Measurements from ENCODE around the gene STMND1. TPM values are rescaled to one million over a fixed set of nuclear protein-coding genes. Genes with fewer than 3 reads are reported as not detected.

Gene STMND1
- total RNA-seq, 1 experiment from 2014 or later, result not detected

DNA sequence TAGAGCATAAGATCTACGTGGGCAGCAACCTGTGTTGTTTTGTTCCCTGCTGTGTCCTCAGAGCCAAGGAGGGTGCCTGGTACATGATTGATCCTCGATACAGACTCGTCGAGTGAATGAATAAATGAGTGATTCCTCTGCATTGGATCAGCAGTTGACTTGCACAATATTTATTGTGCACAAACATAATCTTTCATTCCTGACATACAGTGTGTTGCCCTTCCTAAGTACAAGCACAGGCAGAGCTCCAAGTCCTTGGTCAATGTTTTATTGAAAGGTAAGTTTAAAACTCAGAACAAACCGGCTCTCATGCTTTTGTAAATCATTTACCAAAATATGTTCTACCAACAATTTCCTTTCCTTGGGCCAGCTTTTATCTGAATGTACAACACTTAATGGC is 57.4 kb downstream of the STMND1 start:
- Mint-ChIP-seq H3K27me3 (ENCODE audit: low read depth) (peaks cover 13% of the 10 kb centered on the region), H3K9me3 (peaks cover 0 to 6% of the 10 kb centered on the region in 2 experiments; a peak in 3 of 5 replicates), H3K27ac (no peak overlapping the region), H3K4me1 (no peaks in the 10 kb centered on the region), H3K4me3 (no peak overlapping the region), H3K36me3 (ENCODE audit: insufficient read depth in 1 of 3, low read depth in 3 of 3) (no peaks in the 10 kb centered on the region)
- no peaks in the 10 kb centered on the region for H3K79me1 ChIP-seq (ENCODE audit: insufficient read depth, low read depth, low read length, poor library complexity, severe bottlenecking)
- no peak for DNase-seq
- no peaks in the 10 kb centered on the region for H3K79me2 ChIP-seq (ENCODE audit: insufficient read depth, low read length)
- no peaks in the 10 kb centered on the region for H3K23me2 ChIP-seq (ENCODE audit: insufficient read length, low read depth, low read length, poor library complexity, severe bottlenecking)
- no peak overlapping the region for H3K14ac ChIP-seq (ENCODE audit: insufficient read depth, low read length)
- no peak overlapping the region for H4K8ac ChIP-seq (replicated peaks; ENCODE audit: insufficient read length, low read depth, low read length)
- no peak overlapping the region for H3T11ph ChIP-seq (ENCODE audit: low read length)
- no peak overlapping the region for H3K56ac ChIP-seq (ENCODE audit: insufficient read length, low read depth, low read length)
- no peak overlapping the region for H3K4ac ChIP-seq (ENCODE audit: low read depth, low read length)
- TF ChIP-seq, protein P1, sequence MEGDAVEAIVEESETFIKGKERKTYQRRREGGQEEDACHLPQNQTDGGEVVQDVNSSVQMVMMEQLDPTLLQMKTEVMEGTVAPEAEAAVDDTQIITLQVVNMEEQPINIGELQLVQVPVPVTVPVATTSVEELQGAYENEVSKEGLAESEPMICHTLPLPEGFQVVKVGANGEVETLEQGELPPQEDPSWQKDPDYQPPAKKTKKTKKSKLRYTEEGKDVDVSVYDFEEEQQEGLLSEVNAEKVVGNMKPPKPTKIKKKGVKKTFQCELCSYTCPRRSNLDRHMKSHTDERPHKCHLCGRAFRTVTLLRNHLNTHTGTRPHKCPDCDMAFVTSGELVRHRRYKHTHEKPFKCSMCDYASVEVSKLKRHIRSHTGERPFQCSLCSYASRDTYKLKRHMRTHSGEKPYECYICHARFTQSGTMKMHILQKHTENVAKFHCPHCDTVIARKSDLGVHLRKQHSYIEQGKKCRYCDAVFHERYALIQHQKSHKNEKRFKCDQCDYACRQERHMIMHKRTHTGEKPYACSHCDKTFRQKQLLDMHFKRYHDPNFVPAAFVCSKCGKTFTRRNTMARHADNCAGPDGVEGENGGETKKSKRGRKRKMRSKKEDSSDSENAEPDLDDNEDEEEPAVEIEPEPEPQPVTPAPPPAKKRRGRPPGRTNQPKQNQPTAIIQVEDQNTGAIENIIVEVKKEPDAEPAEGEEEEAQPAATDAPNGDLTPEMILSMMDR (conservative IDR thresholded peaks at IDR 0.05), result no peak
- H3K4me1 ChIP-seq (ENCODE audit: insufficient read depth, low read length), result no peaks in the 10 kb centered on the region
- no peak overlapping the region for H3K4me2 ChIP-seq (ENCODE audit: insufficient read depth, insufficient read length, low read length)
- H4K91ac ChIP-seq (ENCODE audit: insufficient read length, low read depth, low read length), result no peak overlapping the region
- no peak overlapping the region for H3K9ac ChIP-seq (ENCODE audit: extremely low read depth, insufficient read length, low read length)
- H3K9me3 ChIP-seq (ENCODE audit: control insufficient read depth, low read depth, low read length), result no peaks in the 10 kb centered on the region
- no peak overlapping the region for H2BK20ac ChIP-seq (ENCODE audit: low read depth, low read length, poor library complexity, severe bottlenecking)
- H2AK5ac ChIP-seq (ENCODE audit: insufficient read length, low read length), result no peak overlapping the region
- H3K27me3 ChIP-seq (ENCODE audit: insufficient read depth, low read length), result no peaks in the 10 kb centered on the region
- no peaks in the 10 kb centered on the region for H4K20me1 ChIP-seq (ENCODE audit: control insufficient read depth, insufficient read depth, insufficient read length)
- no peak overlapping the region for H2BK5ac ChIP-seq (ENCODE audit: insufficient read length, low read length)
- no peak overlapping the region for H3K18ac ChIP-seq (ENCODE audit: insufficient read length, low read depth, low read length)
- no peak overlapping the region for H2BK120ac ChIP-seq (ENCODE audit: low read depth, low read length, poor library complexity, severe bottlenecking)
- H2BK12ac ChIP-seq (ENCODE audit: insufficient read length, low read depth, low read length), result no peak overlapping the region
- H2BK15ac ChIP-seq (ENCODE audit: low read depth, low read length), result no peak overlapping the region; the same call in 1 of the 2 replicates
- no peak overlapping the region for H3K23ac ChIP-seq (ENCODE audit: insufficient read length, low read depth, low read length)
- no peak overlapping the region for H3K27ac ChIP-seq (ENCODE audit: insufficient read length, low read depth, low read length)
- H4K5ac ChIP-seq (ENCODE audit: insufficient read length, low read depth, low read length), result no peak overlapping the region
- H2AFZ ChIP-seq (ENCODE audit: low read length), result no peak overlapping the region
- no CpG with 5 or more reads among the region's 5 CpGs for WGBS (ENCODE audit: extremely low coverage, insufficient read length, low lambda C conversion rate)
